Neural cell (in vitro differentiated cells): ENCODE measurements around the gene CDK11B.
"Not testable (repeated sequence)": the region's sequence is repeated elsewhere in the genome, so short reads cannot be mapped to it uniquely, and the experiment has no call there.

Experiments used
- CTCF ChIP-seq: fragments of 450-650 bp; IDR thresholded peaks from 2 replicates; pipeline ENCODE4 v1.5.1; 2014; ENCODE audit warnings: antibody characterized with exemption, mild to moderate bottlenecking, moderate library complexity; ENCODE audit not compliant: poor library complexity, severe bottlenecking
- EP300 ChIP-seq: fragments of 450-650 bp; conservative IDR thresholded peaks from 2 replicates; pipeline ENCODE4 v1.6.1; 2014; ENCODE audit warnings: antibody characterized with exemption, mild to moderate bottlenecking, moderate library complexity; ENCODE audit not compliant: poor library complexity, severe bottlenecking
- EZH2 ChIP-seq: fragments of 200-600, 300-800 bp; shearing (Covaris generic), sonication (generic); IDR thresholded peaks from 2 replicates; pipeline ENCODE4 v1.6.1; 2014; ENCODE audit warnings: antibody characterized with exemption, low read length, borderline replicate concordance, mild to moderate bottlenecking; ENCODE audit not compliant: insufficient read depth, poor library complexity, severe bottlenecking
- POLR2AphosphoS5 ChIP-seq: IDR thresholded peaks from 2 replicates; pipeline ENCODE4 v1.6.1; 2012
- REST ChIP-seq: IDR thresholded peaks from 2 replicates; pipeline ENCODE4 v1.6.1; 2012; ENCODE audit warnings: borderline replicate concordance

- not testable (repeated sequence) for TF ChIP-seq EP300, REST, CTCF, POLR2AphosphoS5, EZH2
These were observed 20.3 kb downstream of the CDK11B start for GRCh38 chr1:1638528-1638927.
